ENCODE results near the gene PPFIBP1. TPM values are rescaled to one million over a fixed set of nuclear protein-coding genes. Genes with fewer than 3 reads are reported as not detected.

The PPFIBP1 gene
- total and polyA plus RNA-seq, 2 of the 13 experiments (the other 11 are each of a cell fraction or from before 2014, with no cell fraction given) = 16.2 to 21.8 TPM

GRCh38 chr12:27534060-27534764, 10.2 kb downstream of the PPFIBP1 start (continued):
- TF ChIP-seq MXD1 (CRISPR knock-in tag; IDR thresholded peaks at IDR 0.05) (no peak), KDM4B (CRISPR knock-in tag; IDR thresholded peaks at IDR 0.05) (no peak)

GRCh38 chr12:27534765-27535161, 10.8 kb downstream of the PPFIBP1 start:
- 92% methylated on average over 1 of the region's 1 CpG for WGBS (ENCODE audit: low lambda C conversion rate)
- no peak overlapping the region for H3K9ac ChIP-seq (ENCODE audit: insufficient read depth, low read depth, low read length)
- in situ Hi-C loops (cut with HindIII; ENCODE audit: extremely low pct_ligation_motif_present, low pct_unique_long_range_greater_than_20kb) (no loop called here), intact Hi-C loops (cut with micrococcal nuclease; ENCODE audit: unreplicated experiment) (no loop called here)
- no peaks in the 10 kb centered on the region for H3K27me3 ChIP-seq (ENCODE audit: control insufficient read depth in 1 of 2, insufficient read depth in 2 of 2, low read length in 2 of 2)
- no peaks in the 10 kb centered on the region for H3K9me3 ChIP-seq (ENCODE audit: low read length)
- no peak overlapping the region for H3K4me2 ChIP-seq (ENCODE audit: low read depth, low read length)
- no peaks in the 10 kb centered on the region for H4K20me1 ChIP-seq (ENCODE audit: insufficient read depth, low read length)
- no peak for DNase-seq (ENCODE audit: low spot score)
- ChIA-PET CTCF (ENCODE audit: low intra/inter-chr PET ratio, low total read pairs) (no interaction called here), POLR2A (no interaction called here)
- TF ChIP-seq MYNN (CRISPR knock-in tag; IDR thresholded peaks at IDR 0.05; ENCODE audit: low read depth) (no peak), ATM (IDR thresholded peaks at IDR 0.05; ENCODE audit: borderline replicate concordance) (no peak), ZNF335 (CRISPR knock-in tag; IDR thresholded peaks at IDR 0.05) (no peak), RXRA (CRISPR knock-in tag; IDR thresholded peaks at IDR 0.05) (no peak)
- peaks cover 17% of the 10 kb centered on the region for H3K4me1 ChIP-seq (ENCODE audit: insufficient read depth, low read length)
- no peak overlapping the region for H3K27ac ChIP-seq (ENCODE audit: extremely low read length, insufficient read depth, low read length)
- BruUV-seq (replicated peaks) = no TSS peak
- H2AFZ ChIP-seq (ENCODE audit: low read length) = no peak overlapping the region
- no peak for ATAC-seq
- FAIRE-seq = no peak
- H3K79me2 ChIP-seq (ENCODE audit: insufficient read depth, low read length) = peaks cover 31% of the 10 kb centered on the region
- H3K4me3 ChIP-seq (replicated peaks in 1 of 3; ENCODE audit: insufficient read depth in 1 of 3, low read depth in 2 of 3, low read length in 3 of 3) = no peak overlapping the region
- no peaks in the 10 kb centered on the region; a peak in 1 of 5 replicates for H3K36me3 ChIP-seq (replicated peaks in 1 of 2; ENCODE audit: control insufficient read depth in 1 of 2, insufficient read depth in 2 of 2, low read length in 2 of 2)

GRCh38 chr12:27535318-27535717, 11.3 kb downstream of the PPFIBP1 start:
- Histone ChIP-seq H2AFZ (ENCODE audit: low read length) (no peak overlapping the region), H3K4me1 (ENCODE audit: insufficient read depth, low read length) (peaks cover 12% of the 10 kb centered on the region), H3K4me2 (ENCODE audit: low read depth, low read length) (no peak overlapping the region), H4K20me1 (ENCODE audit: insufficient read depth, low read length) (no peaks in the 10 kb centered on the region), H3K9me3 (ENCODE audit: low read length) (no peaks in the 10 kb centered on the region), H3K27me3 (ENCODE audit: control insufficient read depth in 1 of 2, insufficient read depth in 2 of 2, low read length in 2 of 2) (no peaks in the 10 kb centered on the region), H3K36me3 (replicated peaks in 1 of 2; ENCODE audit: control insufficient read depth in 1 of 2, insufficient read depth in 2 of 2, low read length in 2 of 2) (no peaks in the 10 kb centered on the region; a peak in 1 of 5 replicates), H3K79me2 (ENCODE audit: insufficient read depth, low read length) (peaks cover 31% of the 10 kb centered on the region), H3K9ac (ENCODE audit: insufficient read depth, low read depth, low read length) (no peak overlapping the region), H3K27ac (ENCODE audit: extremely low read length, insufficient read depth, low read length) (no peak overlapping the region), H3K4me3 (replicated peaks in 1 of 3; ENCODE audit: insufficient read depth in 1 of 3, low read depth in 2 of 3, low read length in 3 of 3) (no peak overlapping the region)
- BruUV-seq (replicated peaks) = no TSS peak
- ATAC-seq (no peak), DNase-seq (ENCODE audit: low spot score) (no peak), FAIRE-seq (no peak)
- 79% methylated on average over 6 of the region's 6 CpGs for WGBS (ENCODE audit: low lambda C conversion rate)
- ChIA-PET POLR2A (no interaction called here), CTCF (ENCODE audit: low intra/inter-chr PET ratio, low total read pairs) (no interaction called here)
- TF ChIP-seq FUBP1 (CRISPR knock-in tag; IDR thresholded peaks at IDR 0.05; ENCODE audit: borderline replicate concordance) (no peak), CENPX (CRISPR knock-in tag; IDR thresholded peaks at IDR 0.05) (no peak), ZZZ3 (CRISPR knock-in tag; IDR thresholded peaks at IDR 0.05; ENCODE audit: borderline replicate concordance) (no peak), FOXK2 (IDR thresholded peaks at IDR 0.05) (no peak), ZNF577 (CRISPR knock-in tag; IDR thresholded peaks at IDR 0.05; ENCODE audit: borderline replicate concordance, low read depth) (no peak), ZNF75D (CRISPR knock-in tag; IDR thresholded peaks at IDR 0.05; ENCODE audit: borderline replicate concordance) (no peak), MTF2 (CRISPR knock-in tag; IDR thresholded peaks at IDR 0.05; ENCODE audit: borderline replicate concordance) (no peak)
- intact Hi-C loops (cut with micrococcal nuclease; ENCODE audit: unreplicated experiment) (no loop called here), in situ Hi-C loops (cut with HindIII; ENCODE audit: extremely low pct_ligation_motif_present, low pct_unique_long_range_greater_than_20kb) (no loop called here)
